ENCODE data around the gene TIAM2.

DNA sequence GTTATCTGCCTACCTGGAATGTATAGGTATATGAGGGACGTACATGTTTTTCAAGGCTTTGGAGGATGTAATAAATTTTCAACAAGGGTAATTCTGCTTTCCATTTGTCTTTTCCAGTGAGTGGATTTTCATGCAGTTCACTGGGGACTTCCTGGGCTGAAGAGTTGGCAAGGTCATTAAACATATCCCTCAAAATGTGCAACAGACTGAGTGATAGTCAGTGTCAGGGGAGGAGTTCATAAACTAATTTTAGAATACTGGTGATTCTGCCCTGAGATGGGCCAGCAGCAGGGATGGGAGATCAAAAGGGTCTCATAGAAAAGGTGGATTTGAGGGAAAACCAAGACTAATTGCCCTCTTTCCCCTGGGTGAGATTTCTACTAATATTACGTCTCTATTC is 146.4 kb downstream of the TIAM2 start:
- TF ChIP-seq, protein P1, sequence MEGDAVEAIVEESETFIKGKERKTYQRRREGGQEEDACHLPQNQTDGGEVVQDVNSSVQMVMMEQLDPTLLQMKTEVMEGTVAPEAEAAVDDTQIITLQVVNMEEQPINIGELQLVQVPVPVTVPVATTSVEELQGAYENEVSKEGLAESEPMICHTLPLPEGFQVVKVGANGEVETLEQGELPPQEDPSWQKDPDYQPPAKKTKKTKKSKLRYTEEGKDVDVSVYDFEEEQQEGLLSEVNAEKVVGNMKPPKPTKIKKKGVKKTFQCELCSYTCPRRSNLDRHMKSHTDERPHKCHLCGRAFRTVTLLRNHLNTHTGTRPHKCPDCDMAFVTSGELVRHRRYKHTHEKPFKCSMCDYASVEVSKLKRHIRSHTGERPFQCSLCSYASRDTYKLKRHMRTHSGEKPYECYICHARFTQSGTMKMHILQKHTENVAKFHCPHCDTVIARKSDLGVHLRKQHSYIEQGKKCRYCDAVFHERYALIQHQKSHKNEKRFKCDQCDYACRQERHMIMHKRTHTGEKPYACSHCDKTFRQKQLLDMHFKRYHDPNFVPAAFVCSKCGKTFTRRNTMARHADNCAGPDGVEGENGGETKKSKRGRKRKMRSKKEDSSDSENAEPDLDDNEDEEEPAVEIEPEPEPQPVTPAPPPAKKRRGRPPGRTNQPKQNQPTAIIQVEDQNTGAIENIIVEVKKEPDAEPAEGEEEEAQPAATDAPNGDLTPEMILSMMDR (IDR thresholded peaks at IDR 0.05; ENCODE audit: low read length): no peak
- TF ChIP-seq EZH2 (optimal IDR thresholded peaks at IDR 0.05; ENCODE audit: low read depth, low read length): no peak

All from MM.1S (cell line).